ENCODE data around the gene GDF3. TPM values are rescaled to one million over a fixed set of nuclear protein-coding genes. Genes with fewer than 3 reads are reported as not detected.

Gene GDF3
- total and polyA plus RNA-seq, 2 of the 13 experiments (the other 11 are each of a cell fraction or from before 2014, with no cell fraction given) = not detected

DNA sequence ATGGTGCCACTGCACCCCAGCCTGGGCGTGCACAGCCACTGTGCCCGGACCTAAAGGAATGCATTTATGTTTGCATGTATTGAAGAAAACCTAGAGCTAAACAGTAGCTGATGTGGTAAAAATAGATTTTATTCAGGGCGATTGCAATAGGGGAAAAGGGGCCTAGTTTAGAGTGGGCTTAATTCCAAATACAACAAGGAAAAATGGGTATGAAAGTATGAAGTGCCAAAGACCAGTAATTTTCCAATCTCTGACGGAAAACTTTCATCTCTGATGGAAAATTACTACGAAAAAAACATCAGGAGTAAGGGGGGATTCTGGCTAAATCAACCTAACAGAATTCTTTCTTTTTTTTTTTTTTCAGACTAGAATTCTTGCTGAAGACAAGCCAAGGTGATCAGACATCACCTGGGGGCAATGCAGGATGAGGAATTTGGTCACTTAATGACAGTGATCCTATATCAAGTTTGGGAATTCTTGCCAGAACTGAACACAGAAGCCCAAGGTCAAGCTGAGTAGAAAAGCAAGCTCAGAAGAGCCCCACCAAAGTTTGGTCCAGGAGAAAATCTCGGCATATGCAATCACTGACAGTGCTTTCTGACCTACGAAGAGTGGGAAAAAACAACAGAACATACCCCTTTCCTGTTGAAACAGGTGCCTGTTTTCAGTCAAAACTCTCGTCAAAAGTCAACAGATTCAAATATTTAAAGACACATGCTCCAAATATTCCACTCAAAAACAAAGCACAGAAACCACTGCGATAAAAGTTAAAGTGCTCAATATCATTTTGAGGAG, 16.1 kb downstream of the GDF3 start (continued):
- TF ChIP-seq ADNP (CRISPR knock-in tag; IDR thresholded peaks at IDR 0.05) = no peak

DNA sequence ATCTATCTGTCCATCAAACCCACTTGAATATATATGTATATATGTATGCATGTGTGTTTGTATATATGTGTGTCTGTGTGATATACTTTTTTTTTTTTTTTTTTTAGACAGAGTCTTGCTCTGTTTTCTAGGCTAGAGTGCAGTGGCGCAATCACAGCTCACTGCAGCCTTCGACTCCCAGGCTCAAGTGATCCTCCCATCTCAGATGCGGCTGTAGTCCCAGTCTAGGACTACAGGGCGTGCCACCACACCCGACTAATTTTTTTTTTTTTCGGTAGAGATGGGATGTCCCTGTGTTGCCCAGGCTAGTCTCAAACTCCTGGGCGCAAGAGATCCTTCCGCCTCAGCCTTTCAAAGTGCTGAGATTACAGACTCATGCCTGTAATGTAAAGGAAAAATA, 16.8 kb downstream of the GDF3 start:
- Histone ChIP-seq H2AFZ (ENCODE audit: low read length) (no peak overlapping the region), H3K9ac (ENCODE audit: insufficient read depth, low read depth, low read length) (no peak overlapping the region), H3K79me2 (ENCODE audit: insufficient read depth, low read length) (no peaks in the 10 kb centered on the region), H3K27me3 (ENCODE audit: control insufficient read depth in 1 of 2, insufficient read depth in 2 of 2, low read length in 2 of 2) (peaks cover 0 to 3% of the 10 kb centered on the region in 2 experiments; a peak in 1 of 5 replicates), H3K4me1 (ENCODE audit: insufficient read depth, low read length) (0 out of 2 replicates have a peak, but pooled peaks cover 4% of the 10 kb centered on the region), H3K27ac (ENCODE audit: extremely low read length, insufficient read depth, low read length) (no peak overlapping the region), H3K9me3 (ENCODE audit: low read length) (no peaks in the 10 kb centered on the region), H3K36me3 (replicated peaks in 1 of 2; ENCODE audit: control insufficient read depth in 1 of 2, insufficient read depth in 2 of 2, low read length in 2 of 2) (no peaks in the 10 kb centered on the region), H4K20me1 (ENCODE audit: insufficient read depth, low read length) (no peaks in the 10 kb centered on the region), H3K4me2 (ENCODE audit: low read depth, low read length) (no peak overlapping the region), H3K4me3 (replicated peaks in 1 of 3; ENCODE audit: insufficient read depth in 1 of 3, low read depth in 2 of 3, low read length in 3 of 3) (no peak overlapping the region)
- 30% methylated on average over 8 of the region's 8 CpGs for WGBS (ENCODE audit: low lambda C conversion rate)
- FAIRE-seq = no peak
- ATAC-seq = no peak
- POLR2A ChIA-PET = no interaction called here
- CTCF ChIA-PET (ENCODE audit: low intra/inter-chr PET ratio, low total read pairs) = interaction anchor here (6.3 kb wide), 1 partner anchor 127 kb away, joined by 44 read pairs; no protein-coding TSS in a partner anchor
- no TSS peak for BruUV-seq (replicated peaks)
- intact Hi-C loops (cut with micrococcal nuclease; ENCODE audit: unreplicated experiment) (no loop called here), in situ Hi-C loops (cut with HindIII; ENCODE audit: extremely low pct_ligation_motif_present, low pct_unique_long_range_greater_than_20kb) (loop anchor here (5.0 kb wide), 1 partner anchor 129 kb away; no protein-coding TSS in a partner anchor)
- no peak for TF ChIP-seq ZSCAN21 (CRISPR knock-in tag; IDR thresholded peaks at IDR 0.05; ENCODE audit: borderline replicate concordance)
- TF ChIP-seq CEBPB (IDR thresholded peaks at IDR 0.05; ENCODE audit: borderline replicate concordance, low read depth, low read length) = peak; percentile 1; the same call in 1 of the 2 replicates
- TF ChIP-seq, protein P1, sequence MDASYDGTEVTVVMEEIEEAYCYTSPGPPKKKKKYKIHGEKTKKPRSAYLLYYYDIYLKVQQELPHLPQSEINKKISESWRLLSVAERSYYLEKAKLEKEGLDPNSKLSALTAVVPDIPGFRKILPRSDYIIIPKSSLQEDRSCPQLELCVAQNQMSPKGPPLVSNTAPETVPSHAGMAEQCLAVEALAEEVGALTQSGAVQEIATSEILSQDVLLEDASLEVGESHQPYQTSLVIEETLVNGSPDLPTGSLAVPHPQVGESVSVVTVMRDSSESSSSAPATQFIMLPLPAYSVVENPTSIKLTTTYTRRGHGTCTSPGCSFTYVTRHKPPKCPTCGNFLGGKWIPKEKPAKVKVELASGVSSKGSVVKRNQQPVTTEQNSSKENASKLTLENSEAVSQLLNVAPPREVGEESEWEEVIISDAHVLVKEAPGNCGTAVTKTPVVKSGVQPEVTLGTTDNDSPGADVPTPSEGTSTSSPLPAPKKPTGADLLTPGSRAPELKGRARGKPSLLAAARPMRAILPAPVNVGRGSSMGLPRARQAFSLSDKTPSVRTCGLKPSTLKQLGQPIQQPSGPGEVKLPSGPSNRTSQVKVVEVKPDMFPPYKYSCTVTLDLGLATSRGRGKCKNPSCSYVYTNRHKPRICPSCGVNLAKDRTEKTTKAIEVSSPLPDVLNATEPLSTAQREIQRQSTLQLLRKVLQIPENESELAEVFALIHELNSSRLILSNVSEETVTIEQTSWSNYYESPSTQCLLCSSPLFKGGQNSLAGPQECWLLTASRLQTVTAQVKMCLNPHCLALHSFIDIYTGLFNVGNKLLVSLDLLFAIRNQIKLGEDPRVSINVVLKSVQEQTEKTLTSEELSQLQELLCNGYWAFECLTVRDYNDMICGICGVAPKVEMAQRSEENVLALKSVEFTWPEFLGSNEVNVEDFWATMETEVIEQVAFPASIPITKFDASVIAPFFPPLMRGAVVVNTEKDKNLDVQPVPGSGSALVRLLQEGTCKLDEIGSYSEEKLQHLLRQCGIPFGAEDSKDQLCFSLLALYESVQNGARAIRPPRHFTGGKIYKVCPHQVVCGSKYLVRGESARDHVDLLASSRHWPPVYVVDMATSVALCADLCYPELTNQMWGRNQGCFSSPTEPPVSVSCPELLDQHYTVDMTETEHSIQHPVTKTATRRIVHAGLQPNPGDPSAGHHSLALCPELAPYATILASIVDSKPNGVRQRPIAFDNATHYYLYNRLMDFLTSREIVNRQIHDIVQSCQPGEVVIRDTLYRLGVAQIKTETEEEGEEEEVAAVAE (CRISPR knock-in tag; IDR thresholded peaks at IDR 0.05; ENCODE audit: borderline replicate concordance) = no peak
- TF ChIP-seq, protein P2, sequence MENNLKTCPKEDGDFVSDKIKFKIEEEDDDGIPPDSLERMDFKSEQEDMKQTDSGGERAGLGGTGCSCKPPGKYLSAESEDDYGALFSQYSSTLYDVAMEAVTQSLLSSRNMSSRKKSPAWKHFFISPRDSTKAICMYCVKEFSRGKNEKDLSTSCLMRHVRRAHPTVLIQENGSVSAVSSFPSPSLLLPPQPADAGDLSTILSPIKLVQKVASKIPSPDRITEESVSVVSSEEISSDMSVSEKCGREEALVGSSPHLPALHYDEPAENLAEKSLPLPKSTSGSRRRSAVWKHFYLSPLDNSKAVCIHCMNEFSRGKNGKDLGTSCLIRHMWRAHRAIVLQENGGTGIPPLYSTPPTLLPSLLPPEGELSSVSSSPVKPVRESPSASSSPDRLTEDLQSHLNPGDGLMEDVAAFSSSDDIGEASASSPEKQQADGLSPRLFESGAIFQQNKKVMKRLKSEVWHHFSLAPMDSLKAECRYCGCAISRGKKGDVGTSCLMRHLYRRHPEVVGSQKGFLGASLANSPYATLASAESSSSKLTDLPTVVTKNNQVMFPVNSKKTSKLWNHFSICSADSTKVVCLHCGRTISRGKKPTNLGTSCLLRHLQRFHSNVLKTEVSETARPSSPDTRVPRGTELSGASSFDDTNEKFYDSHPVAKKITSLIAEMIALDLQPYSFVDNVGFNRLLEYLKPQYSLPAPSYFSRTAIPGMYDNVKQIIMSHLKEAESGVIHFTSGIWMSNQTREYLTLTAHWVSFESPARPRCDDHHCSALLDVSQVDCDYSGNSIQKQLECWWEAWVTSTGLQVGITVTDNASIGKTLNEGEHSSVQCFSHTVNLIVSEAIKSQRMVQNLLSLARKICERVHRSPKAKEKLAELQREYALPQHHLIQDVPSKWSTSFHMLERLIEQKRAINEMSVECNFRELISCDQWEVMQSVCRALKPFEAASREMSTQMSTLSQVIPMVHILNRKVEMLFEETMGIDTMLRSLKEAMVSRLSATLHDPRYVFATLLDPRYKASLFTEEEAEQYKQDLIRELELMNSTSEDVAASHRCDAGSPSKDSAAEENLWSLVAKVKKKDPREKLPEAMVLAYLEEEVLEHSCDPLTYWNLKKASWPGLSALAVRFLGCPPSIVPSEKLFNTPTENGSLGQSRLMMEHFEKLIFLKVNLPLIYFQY (CRISPR knock-in tag; IDR thresholded peaks at IDR 0.05; ENCODE audit: borderline replicate concordance) = no peak
- no peak for TF ChIP-seq ZNF232 (CRISPR knock-in tag; IDR thresholded peaks at IDR 0.05; ENCODE audit: borderline replicate concordance)
- no peak for TF ChIP-seq ZNF274 (CRISPR knock-in tag; IDR thresholded peaks at IDR 0.05)
- no peak for TF ChIP-seq PCBP2 (optimal IDR thresholded peaks at IDR 0.05; ENCODE audit: low read depth, low read length, poor library complexity, severe bottlenecking)
- TF ChIP-seq PPARG (CRISPR knock-in tag; conservative IDR thresholded peaks at IDR 0.05) = no peak
- DNase-seq (ENCODE audit: low spot score) = no peak

Measured in HepG2 (cell line).